GM08714 (cell line): ENCODE results near the gene LNX1.

Experiments used
- H3K4me3 ChIP-seq: fragments of 200-500 bp; sonication (Bioruptor generic); 2 replicates; pipeline ENCODE4 v1.5.1; 2014; ENCODE audit warnings: mild to moderate bottlenecking, low read length, inconsistent platforms
- ZNF274 ChIP-seq: IDR thresholded peaks from 2 replicates; pipeline ENCODE4 v1.6.1; 2012; ENCODE audit warnings: mild to moderate bottlenecking, low read depth, low read length

Gene LNX1

GRCh38 chr4:53616219-53616618, 24.9 kb upstream of the LNX1 start:
- H3K4me3 ChIP-seq, result no peak overlapping the region
- TF ChIP-seq ZNF274, result no peak

GRCh38 chr4:53614591-53614990, 23.3 kb upstream of the LNX1 start:
- H3K4me3 ChIP-seq, result no peak overlapping the region
- TF ChIP-seq ZNF274, result no peak

DNA sequence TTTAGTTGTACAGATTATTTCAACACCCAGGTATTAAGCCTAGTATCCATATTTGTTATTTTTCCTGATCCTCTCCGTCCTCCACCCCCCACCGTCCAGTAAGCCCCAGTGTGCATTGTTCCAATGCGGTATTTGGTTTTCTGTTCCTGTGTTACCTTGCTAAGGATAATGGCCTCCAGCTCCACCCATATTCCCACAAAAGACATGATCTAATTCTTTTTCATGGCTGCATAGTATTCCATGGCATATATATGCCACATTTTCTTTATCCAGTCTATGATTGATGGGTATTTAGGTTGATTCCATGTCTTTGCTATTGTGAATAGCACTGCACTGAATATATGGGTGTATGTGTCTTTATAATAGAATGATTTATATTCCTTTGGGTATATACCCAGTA, 22.1 kb upstream of the LNX1 start:
- H3K4me3 ChIP-seq, result no peak overlapping the region
- no peak for TF ChIP-seq ZNF274

GRCh38 chr4:53608649-53609048, 17.4 kb upstream of the LNX1 start:
- TF ChIP-seq ZNF274, result no peak
- H3K4me3 ChIP-seq, result no peak overlapping the region

- no peak overlapping the region for H3K4me3 ChIP-seq
- TF ChIP-seq ZNF274, result no peak
These were observed 17.0 kb upstream of the LNX1 start for GRCh38 chr4:53608242-53608641.

GRCh38 chr4:53605783-53606182, 14.5 kb upstream of the LNX1 start:
- no peak for TF ChIP-seq ZNF274
- no peak overlapping the region for H3K4me3 ChIP-seq

DNA sequence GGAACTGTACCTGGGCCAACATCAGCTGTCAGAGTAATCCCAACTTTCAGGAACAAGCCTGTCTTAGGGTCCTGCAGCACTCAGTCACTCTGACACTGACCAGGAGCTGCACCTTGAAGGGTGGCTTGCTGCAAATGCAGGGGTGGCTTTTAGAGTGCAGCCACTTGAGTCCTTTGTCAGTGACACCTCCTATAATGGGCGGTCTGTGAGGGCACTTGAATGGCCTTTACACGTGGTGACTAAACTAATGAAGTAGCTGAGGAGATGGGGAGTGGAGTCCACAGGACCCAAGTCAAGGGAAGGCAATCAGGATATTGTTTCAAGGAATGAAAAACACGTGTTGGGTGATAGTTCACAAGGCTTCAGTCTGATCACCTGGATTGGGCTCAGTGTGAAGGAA, 11.1 kb upstream of the LNX1 start:
- no peak for TF ChIP-seq ZNF274
- no peak overlapping the region for H3K4me3 ChIP-seq

- TF ChIP-seq ZNF274, result no peak
These were observed 10.0 kb upstream of the LNX1 start for GRCh38 chr4:53601251-53601764.

DNA sequence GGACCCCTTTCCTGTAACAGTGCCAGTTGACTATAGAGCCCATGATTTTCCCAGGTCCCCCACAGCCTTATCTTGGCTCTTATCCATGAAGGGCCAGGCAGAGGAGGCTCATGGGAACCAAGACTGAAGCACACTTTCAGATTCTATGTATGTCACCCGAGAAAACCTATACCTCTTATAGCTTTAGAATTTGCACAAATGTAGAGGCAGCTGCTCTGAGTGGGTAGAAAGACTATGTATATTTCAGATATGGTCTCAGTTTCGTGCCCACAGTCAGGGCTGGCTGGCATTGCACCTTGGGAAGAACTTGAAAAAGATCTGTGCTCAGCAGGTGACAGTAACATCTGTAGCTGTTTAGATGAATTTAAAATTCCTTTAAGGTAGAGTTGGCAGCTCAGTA, 8.3 kb upstream of the LNX1 start:
- no peak for TF ChIP-seq ZNF274

More at GRCh38 chr4:53601251-53601764, 10.0 kb upstream of the LNX1 start:
- no peak overlapping the region for H3K4me3 ChIP-seq

GRCh38 chr4:53598901-53599300, 7.6 kb upstream of the LNX1 start:
- H3K4me3 ChIP-seq, result no peak overlapping the region
- TF ChIP-seq ZNF274, result no peak

More for the DNA sequence above, 8.3 kb upstream of the LNX1 start:
- no peak overlapping the region for H3K4me3 ChIP-seq

GRCh38 chr4:53598483-53598882, 7.2 kb upstream of the LNX1 start:
- no peak for TF ChIP-seq ZNF274
- no peak overlapping the region for H3K4me3 ChIP-seq

DNA sequence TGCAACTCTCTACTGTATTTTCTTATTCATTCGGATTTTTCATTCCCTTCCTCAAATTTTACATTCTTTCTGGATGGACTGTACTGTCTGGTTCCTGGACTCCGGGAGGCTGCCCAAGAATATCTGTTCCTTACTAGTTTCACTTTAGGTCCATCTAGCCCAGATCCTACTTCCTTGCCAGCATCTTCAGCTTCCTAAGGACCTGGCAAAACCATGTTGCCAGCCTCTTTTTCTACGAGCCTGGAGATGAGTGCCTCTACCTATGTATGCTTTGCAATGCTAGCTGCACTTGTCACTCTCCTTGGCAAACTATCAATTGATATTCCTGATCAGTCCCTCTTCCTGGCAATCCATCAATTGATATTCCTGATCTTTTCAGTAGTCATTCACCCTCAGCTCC, 5.6 kb upstream of the LNX1 start:
- no peak for TF ChIP-seq ZNF274

GRCh38 chr4:53595834-53596233, 4.5 kb upstream of the LNX1 start:
- no peak overlapping the region for H3K4me3 ChIP-seq
- TF ChIP-seq ZNF274, result no peak

More for the DNA sequence above, 5.6 kb upstream of the LNX1 start:
- no peak overlapping the region for H3K4me3 ChIP-seq

DNA sequence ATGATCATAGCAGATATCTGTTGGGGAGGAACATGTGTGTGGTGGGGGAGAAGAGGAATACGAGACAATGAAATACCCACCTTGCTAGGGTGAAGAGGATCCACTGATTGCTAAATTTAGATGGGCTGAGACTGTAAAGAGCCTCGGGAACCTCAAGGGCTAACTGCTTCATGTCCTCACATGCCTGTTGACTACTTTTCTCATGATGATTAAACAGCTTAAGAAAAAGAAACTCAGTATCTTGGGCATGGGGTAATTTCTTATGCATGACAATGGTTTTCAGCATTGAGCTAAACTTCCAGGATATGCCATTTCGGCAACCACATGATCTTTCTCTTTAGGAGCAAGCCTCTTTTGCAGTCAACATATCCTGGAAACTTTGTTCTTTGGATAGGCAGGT, 3.9 kb upstream of the LNX1 start:
- no peak overlapping the region for H3K4me3 ChIP-seq
- TF ChIP-seq ZNF274, result no peak

- no peak overlapping the region for H3K4me3 ChIP-seq
- TF ChIP-seq ZNF274, result no peak
These were observed 2.5 kb upstream of the LNX1 start for GRCh38 chr4:53593765-53594164.

DNA sequence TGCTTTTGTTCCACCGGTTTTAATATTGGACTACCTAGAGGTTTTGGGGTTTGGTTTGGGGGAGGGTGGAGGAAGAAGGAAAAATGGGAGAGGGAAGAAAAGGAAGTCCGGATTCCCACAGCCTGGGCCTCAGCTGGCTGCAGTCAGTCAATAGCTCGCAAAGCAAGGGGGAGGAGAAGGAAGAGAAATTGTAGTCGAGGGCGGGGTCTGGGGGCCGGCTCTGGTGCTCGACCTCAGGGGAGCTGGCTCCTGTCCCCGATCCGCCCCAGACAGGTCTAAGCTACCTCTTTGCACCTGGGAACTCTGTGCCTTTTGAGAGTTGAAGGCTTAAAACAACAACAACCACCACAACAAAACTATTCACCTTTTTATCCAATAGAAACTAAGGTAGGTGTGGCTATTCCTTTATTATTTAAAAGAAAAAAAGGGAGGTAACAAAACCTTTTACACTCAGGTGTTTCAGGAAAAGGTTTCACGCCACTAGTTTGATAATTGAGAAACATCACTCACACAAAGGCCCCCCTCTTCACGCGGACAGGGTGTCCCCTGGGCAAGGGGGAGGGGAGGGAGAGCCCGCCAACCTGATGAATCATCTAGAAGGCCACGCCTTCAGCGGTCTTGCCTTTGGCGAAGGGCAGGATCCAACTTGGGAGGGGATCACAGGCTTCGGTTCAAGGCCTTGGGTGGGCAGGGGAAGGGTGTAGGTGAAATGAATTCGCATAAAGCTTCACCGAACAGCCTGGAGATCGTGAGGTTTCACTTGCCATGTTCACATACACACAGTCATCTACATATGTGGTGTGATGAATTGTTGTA, 1.6 kb upstream of the LNX1 start:
- no peak overlapping the region for H3K4me3 ChIP-seq
- TF ChIP-seq ZNF274, result no peak

DNA sequence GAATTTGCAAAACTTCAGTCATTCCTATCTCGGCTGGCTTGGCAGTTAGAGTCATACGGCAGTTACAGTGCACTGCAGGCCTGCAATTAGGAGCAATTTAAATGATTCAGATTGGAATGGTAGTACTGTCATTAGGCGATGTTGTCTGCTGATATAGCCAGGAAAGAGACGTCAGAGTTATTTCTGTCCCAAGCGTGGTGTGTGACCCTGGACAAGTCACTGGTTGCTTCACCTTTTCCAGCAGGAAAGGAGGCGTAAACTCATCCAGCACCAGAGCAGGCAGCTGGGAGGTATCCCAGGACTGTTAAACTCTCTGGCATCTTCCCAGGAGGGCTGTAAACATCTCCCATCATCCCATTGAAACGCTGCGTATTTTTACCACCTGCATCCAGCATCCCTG, 836 bp upstream of the LNX1 start:
- no peak for TF ChIP-seq ZNF274
- H3K4me3 ChIP-seq, result no peak overlapping the region
